Hepatocyte (in vitro differentiated cells): ENCODE data around the gene ENGASE. TPM values are rescaled to one million over a fixed set of nuclear protein-coding genes. Genes with fewer than 3 reads are reported as not detected.

ENCODE experiments used
- DNase-seq: peaks from one replicate; pipeline ENCODE4 v3.0.0-alpha.2; 2016; ENCODE audit warnings: low spot score
- H2AFZ ChIP-seq: fragments of 200-600 bp; sonication (generic); 2 replicates; pipeline ENCODE4 v1.6.0; 2016; ENCODE audit warnings: antibody characterized with exemption, mild to moderate bottlenecking
- H3K27ac ChIP-seq: fragments of 200-600 bp; sonication (generic); 2 replicates; pipeline ENCODE4 v1.5.1; 2016; ENCODE audit warnings: mild to moderate bottlenecking
- H3K27me3 ChIP-seq: fragments of 200-600 bp; sonication (generic); 2 replicates; pipeline ENCODE4 v1.6.1; 2016
- H3K36me3 ChIP-seq: fragments of 200-600 bp; sonication (generic); replicated peaks from 2 replicates; pipeline ENCODE4 v1.5.1; 2016; ENCODE audit warnings: low read depth; ENCODE audit not compliant: insufficient read depth
- H3K4me1 ChIP-seq: fragments of 200-600 bp; sonication (generic); 2 replicates; pipeline ENCODE4 v1.5.1; 2016; ENCODE audit warnings: mild to moderate bottlenecking, moderate library complexity; ENCODE audit not compliant: insufficient read depth
- H3K4me2 ChIP-seq: fragments of 200-600 bp; sonication (generic); 2 replicates; pipeline ENCODE4 v1.6.0; 2016
- H3K4me3 ChIP-seq: fragments of 200-600 bp; sonication (generic); 2 replicates; pipeline ENCODE4 v1.5.1; 2016; ENCODE audit warnings: mild to moderate bottlenecking
- H3K79me2 ChIP-seq: fragments of 200-600 bp; sonication (generic); 2 replicates; pipeline ENCODE4 v1.6.0; 2017; ENCODE audit warnings: mild to moderate bottlenecking
- H3K9me2 ChIP-seq: fragments of 200-600 bp; sonication (generic); replicated peaks from 2 replicates; pipeline ENCODE4 v1.6.0; 2017; ENCODE audit warnings: mild to moderate bottlenecking; ENCODE audit not compliant: insufficient read depth
- H3K9me3 ChIP-seq: fragments of 200-600 bp; sonication (generic); 2 replicates; pipeline ENCODE4 v1.5.1; 2016; ENCODE audit warnings: low read depth, mild to moderate bottlenecking
- H4K20me1 ChIP-seq: fragments of 200-600 bp; sonication (generic); 2 replicates; pipeline ENCODE4 v1.6.0; 2016; ENCODE audit warnings: mild to moderate bottlenecking; ENCODE audit not compliant: insufficient read depth, poor library complexity, severe bottlenecking
- CTCF ChIP-seq: fragments of 200-600 bp; sonication (generic); IDR thresholded peaks from 2 replicates; pipeline ENCODE4 v1.5.1; 2016; ENCODE audit warnings: antibody characterized with exemption, mild to moderate bottlenecking; ENCODE audit not compliant: poor library complexity
- EZH2 ChIP-seq: fragments of 200-600 bp; sonication (generic); IDR thresholded peaks from 2 replicates; pipeline ENCODE4 v1.6.1; 2016; ENCODE audit warnings: antibody characterized with exemption, mild to moderate bottlenecking, borderline replicate concordance
- EZH2phosphoT487 ChIP-seq: fragments of 200-600 bp; sonication (generic); IDR thresholded peaks from one replicate; pipeline ENCODE4 v1.6.1; 2018; ENCODE audit warnings: antibody characterized with exemption, mild to moderate bottlenecking, low read depth, moderate library complexity; ENCODE audit not compliant: unreplicated experiment, severe bottlenecking
- WGBS: methylation state at CpG from one replicate; pipeline ENCODE4 v1.1.6; 2016; ENCODE audit warnings: low lambda C conversion rate; ENCODE audit errors: missing lambda C conversion rate; 5-methylcytosine and 5-hydroxymethylcytosine counted together
- polyA plus RNA-seq: library from polyadenylated mRNA; unstranded; fragments of >200 nt; fragmentation: Nextera tagmentation; extraction: Ambion mirVana; gene quantifications from 2 replicates; pipeline ENCODE4 v1.2.1, GENCODE V29; 2016
- total RNA-seq: library from RNA; depleted of rRNA; stranded (reverse); fragments of >200 nt; gene quantifications from 2 replicates; pipeline ENCODE4 v1.2.3, GENCODE V29; 2014

Gene ENGASE
- total and polyA plus RNA-seq, 2 experiments from 2014 or later: 24.4 to 34.0 TPM

DNA sequence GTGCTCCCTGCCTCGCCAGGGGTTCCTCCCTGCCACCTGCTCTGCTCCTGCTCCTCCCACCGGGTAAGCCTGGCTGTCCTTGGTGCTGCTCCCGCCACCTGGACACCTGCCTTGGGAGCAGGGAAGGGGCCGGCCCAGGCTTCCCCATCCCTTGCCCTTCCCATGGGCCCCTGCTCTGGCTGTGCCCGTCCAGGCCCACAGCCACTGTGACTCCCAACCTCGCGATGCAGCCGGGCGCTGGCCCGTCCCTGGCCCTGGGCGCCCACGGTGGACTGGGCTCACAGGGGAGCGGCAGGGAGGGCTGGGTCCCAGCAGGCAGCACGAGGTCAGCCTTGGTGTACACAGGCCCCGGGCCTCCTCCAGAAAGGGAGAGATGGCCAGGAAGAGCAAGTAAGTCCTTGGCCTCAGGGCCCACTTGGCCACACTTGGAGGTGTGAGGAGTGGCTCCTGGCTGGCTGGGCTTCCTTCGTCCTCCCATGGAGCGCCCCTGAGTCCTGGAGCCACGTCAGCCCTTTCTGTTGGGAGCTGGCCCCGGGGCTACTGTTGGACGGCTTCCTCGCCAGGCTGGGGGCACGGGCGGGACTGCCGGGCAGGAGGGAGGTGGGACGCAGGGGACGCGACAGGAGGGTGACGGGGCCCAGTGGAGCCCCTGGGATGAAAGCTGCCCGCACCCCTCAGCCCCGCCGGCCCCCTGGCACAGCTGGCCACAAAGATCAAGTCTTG, 15.3 kb downstream of the ENGASE start:
- Histone ChIP-seq H3K79me2 (no peaks in the 10 kb centered on the region), H3K9me3 (no peaks in the 10 kb centered on the region), H3K27me3 (no peaks in the 10 kb centered on the region), H4K20me1 (peaks cover 2% of the 10 kb centered on the region), H3K4me2 (no peak overlapping the region), H3K4me1 (no peaks in the 10 kb centered on the region), H3K4me3 (no peak overlapping the region), H3K27ac (no peak overlapping the region), H2AFZ (no peak overlapping the region), H3K36me3 (no peaks in the 10 kb centered on the region), H3K9me2 (no peaks in the 10 kb centered on the region)
- WGBS: 83% methylated on average over 22 of the region's 31 CpGs
- no peak for DNase-seq
- TF ChIP-seq EZH2: no peak
- TF ChIP-seq EZH2phosphoT487: no peak
- TF ChIP-seq CTCF: no peak

DNA sequence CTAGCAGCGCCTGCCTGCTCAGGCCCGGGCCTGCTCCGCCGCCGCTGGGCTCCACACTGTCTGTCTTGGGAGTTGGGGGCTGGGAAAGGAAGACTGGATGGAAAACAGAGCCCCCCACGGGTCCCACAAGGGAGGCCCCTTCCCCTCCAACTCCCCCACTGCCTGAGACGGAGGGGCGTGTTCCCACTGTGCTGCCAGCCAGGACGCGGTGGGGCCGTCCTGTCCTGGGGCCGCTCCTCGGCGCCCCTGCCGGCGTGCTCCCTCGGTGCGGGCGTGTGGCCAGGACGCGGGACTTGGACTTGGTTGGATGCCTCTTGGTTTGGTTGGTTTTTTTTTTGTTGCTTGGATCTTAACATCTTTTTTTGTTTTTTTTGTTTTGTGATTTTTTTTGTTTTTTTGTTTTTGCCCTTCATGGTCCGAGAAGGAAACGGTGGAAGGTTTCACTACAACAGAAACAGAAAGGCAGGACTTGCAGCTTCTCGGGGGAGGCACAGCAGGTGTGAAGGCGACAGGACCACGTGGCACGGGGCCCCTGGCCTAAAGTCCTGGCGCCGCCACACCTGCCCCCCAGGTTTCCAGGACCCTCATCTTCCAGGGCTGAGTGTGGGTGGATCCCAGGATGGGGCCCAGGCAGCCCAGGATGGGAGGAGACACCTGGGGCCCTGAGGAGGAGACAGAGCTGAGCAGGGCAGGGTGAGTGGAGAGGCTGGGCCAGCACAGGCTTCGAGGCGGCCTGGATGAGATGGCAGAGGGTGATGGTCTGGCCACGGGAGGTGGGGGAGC, 16.0 kb downstream of the ENGASE start:
- Histone ChIP-seq H3K9me3 (no peaks in the 10 kb centered on the region), H3K4me3 (no peak overlapping the region), H2AFZ (no peak overlapping the region), H3K79me2 (no peaks in the 10 kb centered on the region), H3K4me1 (no peaks in the 10 kb centered on the region), H3K4me2 (no peak overlapping the region), H3K27me3 (no peaks in the 10 kb centered on the region), H3K36me3 (no peaks in the 10 kb centered on the region), H3K27ac (no peak overlapping the region), H4K20me1 (peaks cover 2% of the 10 kb centered on the region), H3K9me2 (no peaks in the 10 kb centered on the region)
- WGBS: 72% methylated on average over 26 of the region's 32 CpGs
- no peak for DNase-seq
- TF ChIP-seq CTCF: peak; percentile 10
- TF ChIP-seq EZH2: no peak

DNA sequence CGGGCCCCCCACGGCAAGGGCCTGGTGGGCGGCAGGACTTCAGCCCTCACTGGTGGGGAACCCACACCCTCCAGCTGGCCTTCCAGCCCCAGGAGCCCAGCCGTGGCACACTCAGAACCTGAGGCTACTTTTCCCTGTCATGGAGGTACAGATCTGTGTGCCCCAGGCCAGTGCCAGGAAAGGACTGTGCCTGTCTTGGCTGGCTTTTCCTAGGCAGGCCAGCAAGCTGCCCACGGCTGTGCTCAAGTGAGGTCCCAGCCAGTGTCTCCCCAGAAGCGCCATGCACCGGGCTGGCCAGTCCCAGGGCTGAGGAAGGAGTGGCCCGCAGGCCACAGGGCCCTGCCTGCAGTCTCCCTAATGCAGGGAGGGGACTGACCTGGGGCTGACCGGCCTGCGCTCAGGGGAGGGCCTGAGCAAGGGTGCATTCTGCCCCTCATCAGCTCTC, 16.6 kb downstream of the ENGASE start:
- no peak for DNase-seq
- Histone ChIP-seq H3K27ac (no peak overlapping the region), H3K9me3 (no peaks in the 10 kb centered on the region), H3K27me3 (no peaks in the 10 kb centered on the region), H4K20me1 (peaks cover 2% of the 10 kb centered on the region), H3K36me3 (no peaks in the 10 kb centered on the region), H3K79me2 (no peaks in the 10 kb centered on the region), H3K4me3 (no peak overlapping the region), H2AFZ (no peak overlapping the region), H3K4me2 (no peak overlapping the region), H3K9me2 (no peaks in the 10 kb centered on the region), H3K4me1 (no peaks in the 10 kb centered on the region)
- TF ChIP-seq EZH2: no peak
- no peak for TF ChIP-seq CTCF
- no peak for TF ChIP-seq EZH2phosphoT487
- WGBS: 93% methylated on average over 10 of the region's 10 CpGs
